Left kidney (tissue), 2 donors: ENCODE data around the gene RIC8B. TPM values are rescaled to one million over a fixed set of nuclear protein-coding genes. Genes with fewer than 3 reads are reported as not detected.

Experiments
- DNase-seq: peaks from one replicate; pipeline ENCODE4 v3.0.0-alpha.2; 2013
- polyA plus RNA-seq: library from polyadenylated mRNA; unstranded; fragments of 120-200 nt; gene quantifications from one replicate; pipeline ENCODE4 v1.2.1, GENCODE V29; 2013; ENCODE audit not compliant: insufficient read length

Gene RIC8B
- polyA plus RNA-seq, 1 donor = 34.4 TPM

GRCh38 chr12:106794369-106794768, 19.9 kb downstream of the RIC8B start:
- no peak for DNase-seq

GRCh38 chr12:106801167-106801708, 26.8 kb downstream of the RIC8B start:
- no peak for DNase-seq

GRCh38 chr12:106801830-106802533, 27.5 kb downstream of the RIC8B start:
- DNase-seq = no peak

DNA sequence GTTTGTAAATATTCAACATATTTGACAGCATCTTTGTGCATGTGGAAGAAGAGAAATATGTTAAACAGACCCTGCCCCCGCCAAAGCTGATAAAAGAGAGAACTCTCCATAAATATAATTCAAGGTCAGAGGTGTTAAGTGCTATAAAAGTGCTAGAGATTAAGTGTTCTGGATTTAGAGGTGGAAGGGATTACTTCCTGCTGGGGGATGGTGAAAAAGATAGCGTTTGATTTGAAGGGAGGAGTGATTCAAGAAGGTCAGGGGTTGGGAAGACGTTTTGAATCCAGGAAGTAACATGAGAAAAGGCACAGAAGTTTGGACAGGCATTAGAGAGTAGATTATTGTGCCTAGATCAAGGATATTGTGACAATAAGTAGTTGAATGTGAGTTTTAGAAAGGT, 30.2 kb downstream of the RIC8B start:
- no peak for DNase-seq

DNA sequence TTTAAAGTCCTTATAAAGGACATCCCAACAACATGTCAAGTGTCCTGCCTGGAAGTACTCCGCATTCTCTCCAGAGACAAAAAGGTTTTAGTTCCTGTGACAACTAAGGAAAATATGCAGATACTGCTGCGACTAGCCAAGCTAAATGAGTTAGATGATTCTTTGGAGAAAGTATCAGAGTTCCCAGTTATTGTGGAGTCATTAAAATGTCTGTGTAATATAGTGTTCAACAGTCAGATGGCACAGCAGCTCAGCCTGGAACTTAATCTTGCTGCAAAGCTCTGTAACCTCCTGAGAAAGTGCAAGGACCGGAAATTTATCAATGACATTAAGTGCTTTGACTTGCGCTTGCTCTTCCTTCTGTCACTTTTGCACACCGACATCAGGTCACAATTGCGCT, 40.2 kb downstream of the RIC8B start:
- peak; percentile 46 for DNase-seq

GRCh38 chr12:106815741-106816140, 41.3 kb downstream of the RIC8B start:
- no peak for DNase-seq

DNA sequence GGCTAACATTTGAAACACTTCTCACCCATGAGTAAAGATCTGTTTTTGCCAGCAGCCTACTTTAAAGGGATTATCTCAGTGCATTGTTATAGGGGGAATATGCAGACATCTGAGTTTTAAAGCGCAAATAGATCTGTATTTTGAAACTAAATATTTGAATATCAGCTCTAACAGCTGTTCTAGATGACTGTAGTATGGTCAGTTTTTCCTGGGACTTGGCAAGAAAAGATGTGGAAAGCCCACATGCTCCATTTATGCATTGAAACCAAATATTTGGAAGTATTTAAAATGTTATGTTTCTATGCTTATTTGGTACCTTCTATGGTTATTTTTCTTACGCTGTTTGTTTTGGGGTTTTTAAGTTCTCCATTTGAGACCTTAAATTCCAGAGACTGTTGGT, 41.7 kb downstream of the RIC8B start:
- DNase-seq = no peak

GRCh38 chr12:106819991-106820390, 45.5 kb downstream of the RIC8B start:
- no peak for DNase-seq

GRCh38 chr12:106831699-106832098, 57.2 kb downstream of the RIC8B start:
- no peak for DNase-seq

DNA sequence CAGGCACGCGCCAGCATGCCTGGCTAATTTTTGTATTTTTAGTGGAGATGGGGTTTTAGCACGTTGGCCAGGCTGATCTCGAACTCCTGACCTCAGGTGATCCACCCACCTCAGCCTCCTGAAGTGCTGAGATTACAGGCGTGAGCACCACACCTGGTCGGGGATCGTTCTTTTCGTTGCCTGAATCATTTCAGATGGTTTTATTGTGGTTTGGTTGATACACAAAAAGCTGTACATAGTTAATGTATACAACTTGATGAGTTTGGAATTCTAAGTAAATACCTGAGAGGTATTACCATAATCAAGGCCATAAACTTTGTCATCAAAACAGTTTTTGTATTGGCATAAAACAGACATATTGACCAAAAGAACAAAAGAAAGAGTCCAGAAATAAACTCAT, 63.3 kb downstream of the RIC8B start:
- DNase-seq = no peak

DNA sequence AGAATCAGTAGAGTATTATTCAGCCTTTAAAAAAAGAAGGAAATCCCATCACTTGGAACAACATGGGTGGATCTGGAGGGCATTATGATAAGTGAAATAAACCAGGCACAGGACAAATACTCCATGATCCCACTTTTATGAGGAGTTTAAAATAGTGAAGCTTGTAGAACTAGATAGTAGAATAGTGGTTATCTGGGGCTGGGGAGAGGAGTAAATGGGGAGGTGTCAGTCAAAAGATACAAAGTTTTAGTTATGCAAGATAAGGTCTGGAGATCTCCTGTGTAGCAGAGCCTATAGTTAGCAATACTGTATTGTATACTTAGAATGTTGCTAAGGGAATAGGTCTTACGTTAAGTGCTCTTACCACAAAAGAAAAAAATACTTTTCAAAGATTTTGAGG, 64.9 kb downstream of the RIC8B start:
- no peak for DNase-seq

DNA sequence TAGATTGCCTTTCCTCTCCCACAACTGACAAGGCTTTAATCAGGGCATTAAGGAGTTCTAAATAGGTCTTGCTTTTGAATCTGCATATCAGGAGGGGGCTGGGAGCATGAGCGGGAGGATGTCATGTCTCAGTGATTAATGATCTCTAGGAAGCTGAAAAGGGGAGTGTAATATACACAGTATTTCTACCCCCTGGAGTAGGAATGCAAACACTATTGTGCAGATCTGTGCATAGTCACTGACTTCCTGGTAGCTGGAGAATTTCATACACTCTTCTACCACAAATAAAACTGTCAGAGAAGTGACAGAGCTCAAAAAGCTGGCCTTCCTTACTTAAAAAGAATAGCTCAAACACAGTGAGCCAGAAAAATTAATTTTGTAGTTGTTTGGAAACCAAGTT, 65.8 kb downstream of the RIC8B start:
- peak; percentile 64 for DNase-seq

- peak; percentile 68 for DNase-seq
Measured at GRCh38 chr12:106841510-106842302, 67.2 kb downstream of the RIC8B start.

GRCh38 chr12:106845902-106846301, 71.4 kb downstream of the RIC8B start:
- no peak for DNase-seq

DNA sequence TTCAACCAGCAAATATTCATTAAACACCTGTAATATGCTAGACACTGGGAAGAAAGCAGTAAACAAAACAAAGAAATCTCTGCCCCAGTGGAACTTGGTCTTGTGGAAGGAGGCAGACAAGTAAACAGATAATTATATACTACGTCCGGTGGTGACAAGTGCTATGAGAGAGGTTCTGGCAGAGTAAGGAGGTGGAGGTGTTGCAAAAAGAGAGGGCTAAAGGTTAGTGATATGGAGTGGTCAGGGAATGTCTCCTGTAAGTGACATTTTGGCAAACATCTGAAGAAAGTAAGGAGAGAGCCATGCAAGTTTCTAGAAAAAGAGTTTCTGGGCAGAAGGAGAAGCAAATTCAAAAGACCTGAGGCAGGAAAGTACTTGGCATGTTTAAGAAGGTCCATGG, 73.4 kb downstream of the RIC8B start:
- DNase-seq = no peak

GRCh38 chr12:106851306-106851705, 76.8 kb downstream of the RIC8B start:
- no peak for DNase-seq

GRCh38 chr12:106854723-106855122, 80.2 kb downstream of the RIC8B start:
- DNase-seq = no peak

DNA sequence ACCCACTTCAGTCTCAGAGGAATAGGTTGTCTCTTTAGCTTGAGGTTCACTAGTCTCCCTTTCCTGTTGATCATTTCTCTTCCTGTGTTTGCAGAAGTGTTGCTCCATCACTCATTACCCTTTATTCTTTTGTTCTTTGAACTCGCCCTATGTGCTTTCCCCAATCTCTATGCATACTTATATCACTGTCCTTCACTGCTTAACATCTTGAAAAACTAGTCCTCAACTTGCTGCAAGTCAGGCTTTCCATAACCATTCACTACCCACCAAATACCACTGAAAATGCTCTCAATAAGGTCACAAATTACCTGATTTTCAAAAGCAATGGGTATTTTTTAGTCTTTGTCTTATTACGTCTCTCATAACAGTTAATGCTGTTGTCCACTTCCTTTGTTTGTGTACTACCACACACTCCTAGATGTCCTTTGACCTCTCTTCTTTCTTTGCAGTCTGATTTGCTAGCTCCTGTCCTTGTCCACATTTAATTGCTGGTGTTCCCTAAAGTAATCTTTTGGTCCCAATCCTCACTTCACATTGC, 80.8 kb downstream of the RIC8B start:
- DNase-seq = no peak

GRCh38 chr12:106861984-106862916, 87.8 kb downstream of the RIC8B start:
- DNase-seq = no peak

DNA sequence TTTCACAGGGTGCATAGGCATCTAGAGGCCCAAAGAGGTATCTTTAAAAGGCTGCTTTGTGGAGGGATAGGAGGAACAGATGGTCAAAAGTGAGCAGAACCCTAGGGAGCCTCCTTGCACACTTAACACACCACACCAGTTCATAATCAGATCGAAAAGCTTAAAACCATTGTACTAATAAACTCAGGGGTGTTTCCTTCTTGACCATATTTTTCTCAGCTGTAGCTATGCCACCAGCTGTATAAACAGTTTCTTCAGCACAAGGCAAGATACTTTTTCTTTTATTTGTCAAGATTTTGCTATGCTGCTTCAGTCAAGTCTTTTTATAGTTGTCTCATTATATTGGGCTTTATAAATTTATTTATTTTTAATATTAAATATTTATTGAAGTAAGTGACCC, 88.7 kb downstream of the RIC8B start:
- DNase-seq = no peak

- no peak for DNase-seq
Measured at GRCh38 chr12:106865683-106866082, 91.2 kb downstream of the RIC8B start.
